Right atrium auricular region (tissue), 2 donors: Measurements from ENCODE around the gene PRR22. TPM values are rescaled to one million over a fixed set of nuclear protein-coding genes. Genes with fewer than 3 reads are reported as not detected.

Experiments used
- DNase-seq: peaks from one replicate; pipeline ENCODE4 v3.0.0-alpha.2; 2019; ENCODE audit warnings: low spot score
- H3K27ac ChIP-seq, 2 donors: fragments of 200-600 bp; sonication (generic); 1 replicate in 1 of 2; 2 replicates in 1 of 2; pipeline ENCODE4 v1.5.1; 2016 to 2019
- H3K27me3 ChIP-seq, 2 donors: fragments of 200-600 bp; sonication (generic); one replicate each; pipeline versions ENCODE4 v1.5.1 to v1.6.0; 2017 to 2019
- H3K36me3 ChIP-seq: fragments of 200-600 bp; sonication (generic); one replicate; pipeline ENCODE4 v1.5.1; 2016
- H3K4me1 ChIP-seq, 2 donors: fragments of 200-600 bp; sonication (generic); one replicate each; pipeline versions ENCODE4 v1.5.1 to v1.6.0; 2017 to 2019
- H3K4me3 ChIP-seq, 2 donors: fragments of 200-600 bp; sonication (generic); 1 replicate in 1 of 2; 2 replicates in 1 of 2; pipeline ENCODE4 v1.5.1; 2017 to 2019; ENCODE audit warnings: mild to moderate bottlenecking in 1 of 2, moderate library complexity in 1 of 2
- H3K9me3 ChIP-seq, 2 donors: fragments of 200-600 bp; sonication (generic); one replicate each; pipeline ENCODE4 v1.5.1; 2019
- CTCF ChIP-seq, 2 donors: fragments of 200-600 bp; sonication (generic); IDR thresholded peaks; one replicate each; pipeline ENCODE4 v1.5.1; 2019; ENCODE audit warnings: antibody characterized with exemption in 2 of 2
- total RNA-seq, 2 donors: library from RNA; depleted of rRNA; stranded (reverse); fragments of >200 nt; gene quantifications; one replicate each; pipeline ENCODE4 v1.1.0, GENCODE V29; 2016

PRR22 gene
- total RNA-seq, 2 donors from 2014 or later: 0.67 to 0.83 TPM

- TF ChIP-seq CTCF (IDR thresholded peaks at IDR 0.05): no peak
- H3K27me3 ChIP-seq: no peaks in the 10 kb centered on the region
- H3K9me3 ChIP-seq: no peaks in the 10 kb centered on the region
- no peak overlapping the region for H3K4me3 ChIP-seq
- no peaks in the 10 kb centered on the region for H3K4me1 ChIP-seq
- H3K36me3 ChIP-seq: no peaks in the 10 kb centered on the region
- H3K27ac ChIP-seq: no peak overlapping the region
- DNase-seq: no peak
Observed at GRCh38 chr19:5818594-5818993, 34.0 kb upstream of the PRR22 start.

- Histone ChIP-seq H3K27ac (no peak overlapping the region), H3K36me3 (no peaks in the 10 kb centered on the region), H3K27me3 (no peaks in the 10 kb centered on the region), H3K4me3 (no peak overlapping the region), H3K9me3 (no peaks in the 10 kb centered on the region), H3K4me1 (no peaks in the 10 kb centered on the region)
- no peak for DNase-seq
- no peak for TF ChIP-seq CTCF (IDR thresholded peaks at IDR 0.05)
Observed at GRCh38 chr19:5817218-5817617, 32.7 kb upstream of the PRR22 start.

- DNase-seq: no peak
- TF ChIP-seq CTCF (IDR thresholded peaks at IDR 0.05): no peak
- H3K36me3 ChIP-seq: no peaks in the 10 kb centered on the region
- H3K27ac ChIP-seq: no peak overlapping the region
- no peaks in the 10 kb centered on the region for H3K9me3 ChIP-seq
- H3K4me1 ChIP-seq: no peaks in the 10 kb centered on the region
- H3K27me3 ChIP-seq: no peaks in the 10 kb centered on the region
- H3K4me3 ChIP-seq: no peak overlapping the region
Observed at GRCh38 chr19:5814852-5815246, 30.3 kb upstream of the PRR22 start.

GRCh38 chr19:5814123-5814851 lies 29.7 kb upstream of the PRR22 start:
- no peak for TF ChIP-seq CTCF (IDR thresholded peaks at IDR 0.05)
- no peak overlapping the region for H3K27ac ChIP-seq

GRCh38 chr19:5811117-5811516 lies 26.6 kb upstream of the PRR22 start:
- Histone ChIP-seq H3K4me3 (no peak overlapping the region), H3K36me3 (no peaks in the 10 kb centered on the region), H3K27ac (no peak overlapping the region), H3K27me3 (no peaks in the 10 kb centered on the region), H3K9me3 (no peaks in the 10 kb centered on the region), H3K4me1 (peaks cover 0 to 2% of the 10 kb centered on the region in 2 donors)
- TF ChIP-seq CTCF (IDR thresholded peaks at IDR 0.05): no peak
- no peak for DNase-seq

More at GRCh38 chr19:5814123-5814851, 29.7 kb upstream of the PRR22 start:
- Histone ChIP-seq H3K9me3 (no peaks in the 10 kb centered on the region), H3K27me3 (no peaks in the 10 kb centered on the region), H3K36me3 (no peaks in the 10 kb centered on the region), H3K4me1 (no peaks in the 10 kb centered on the region), H3K4me3 (no peak overlapping the region)
- no peak for DNase-seq

- Histone ChIP-seq H3K27me3 (peaks cover 0 to 2% of the 10 kb centered on the region in 2 donors), H3K4me3 (no peak overlapping the region), H3K27ac (no peak overlapping the region), H3K9me3 (no peaks in the 10 kb centered on the region), H3K4me1 (peaks cover 0 to 9% of the 10 kb centered on the region in 2 donors), H3K36me3 (no peaks in the 10 kb centered on the region)
- no peak for TF ChIP-seq CTCF (IDR thresholded peaks at IDR 0.05)
- no peak for DNase-seq
Observed at GRCh38 chr19:5809469-5809868, 24.9 kb upstream of the PRR22 start.
